Caco-2 (cell line): ENCODE data around the gene VILL. TPM values are rescaled to one million over a fixed set of nuclear protein-coding genes. Genes with fewer than 3 reads are reported as not detected.

Experiments
- BruUV-seq: library from RNA; stranded (reverse); fragments of 400-500 nt; replicated peaks from 2 replicates; lab custom pipeline; 2021; lab: Mats Ljungman, UMichigan
- CTCF ChIA-PET: fragments of 300-600 bp; sonication (Branson Sonifier 250); formaldehyde crosslinking; loops from one replicate; lab custom pipeline; 2022; ENCODE audit warnings: antibody characterized with exemption; lab: Charles Lee
- POLR2A ChIA-PET: fragments of 300-600 bp; sonication (Branson Sonifier 250); formaldehyde crosslinking; loops from one replicate; lab custom pipeline; 2022; ENCODE audit warnings: antibody characterized with exemption; lab: Charles Lee
- DNase-seq, 2 experiments: peaks; one replicate each; pipeline versions ENCODE4 v3.0.0 to v3.0.0-alpha.2; 2020 to 2022
- H3K27me3 ChIP-seq: replicated peaks from 2 replicates; pipeline ENCODE4 v1.6.0; 2011; ENCODE audit warnings: low read length; ENCODE audit not compliant: control insufficient read depth, insufficient read depth
- H3K36me3 ChIP-seq: 2 replicates; pipeline ENCODE4 v1.5.1; 2011; ENCODE audit warnings: low read length; ENCODE audit not compliant: control insufficient read depth, insufficient read depth
- H3K4me1 ChIP-seq: fragments of 250-450 bp; sonication (Bioruptor Pico); 2 replicates; pipeline ENCODE4 v1.5.1; 2020; ENCODE audit warnings: mild to moderate bottlenecking
- H3K4me3 ChIP-seq: 2 replicates; pipeline ENCODE4 v1.5.1; 2011; ENCODE audit warnings: low read depth, mild to moderate bottlenecking, control low read depth, low read length
- H3K9me3 ChIP-seq: fragments of 250-450 bp; sonication (Bioruptor Pico); 2 replicates; pipeline ENCODE4 v1.5.1; 2020; ENCODE audit warnings: mild to moderate bottlenecking, moderate library complexity
- H3K27ac Mint-ChIP-seq: one replicate; pipeline ENCODE4 v1.8.0; 2022; ENCODE audit warnings: mixed read lengths; ENCODE audit not compliant: unreplicated experiment
- H3K27me3 Mint-ChIP-seq: one replicate; pipeline ENCODE4 v1.8.0; 2022; ENCODE audit warnings: mixed read lengths; ENCODE audit not compliant: insufficient read depth, unreplicated experiment
- H3K36me3 Mint-ChIP-seq: one replicate; pipeline ENCODE4 v1.8.0; 2022; ENCODE audit warnings: mild to moderate bottlenecking, mixed read lengths; ENCODE audit not compliant: insufficient read depth, unreplicated experiment
- H3K4me1 Mint-ChIP-seq: one replicate; pipeline ENCODE4 v1.8.0; 2022; ENCODE audit warnings: low read depth, mixed read lengths; ENCODE audit not compliant: unreplicated experiment
- H3K4me3 Mint-ChIP-seq: one replicate; pipeline ENCODE4 v1.8.0; 2022; ENCODE audit warnings: mild to moderate bottlenecking, moderate library complexity, mixed read lengths; ENCODE audit not compliant: unreplicated experiment
- H3K9me3 Mint-ChIP-seq: one replicate; pipeline ENCODE4 v1.8.0; 2022; ENCODE audit warnings: mixed read lengths; ENCODE audit not compliant: unreplicated experiment
- CTCF ChIP-seq, 2 experiments: fragments of 200-600 bp in 1 of 2; IDR thresholded peaks; 1 replicate in 1 of 2; 2 replicates in 1 of 2; pipeline versions ENCODE4 v1.5.1 to v1.8.0; 2011 to 2022; ENCODE audit warnings: antibody characterized with exemption in 1 of 2, control low read depth in 1 of 2, inconsistent platforms in 1 of 2, low read depth in 1 of 2, low read length in 1 of 2, mild to moderate bottlenecking in 1 of 2, moderate library complexity in 1 of 2; ENCODE audit not compliant: insufficient read depth in 1 of 2, severe bottlenecking in 1 of 2, unreplicated experiment in 1 of 2
- intact Hi-C: fragments of 100-400 bp; cut with micrococcal nuclease; formaldehyde crosslinking; loops from one replicate; pipeline ENCODE4 v1.10.0; 2022; ENCODE audit not compliant: unreplicated experiment
- total RNA-seq: library from RNA; stranded (reverse); gene quantifications from 2 replicates; pipeline ENCODE4 v1.2.3, GENCODE V29; 2022

Gene VILL
- total RNA-seq, 1 experiment from 2014 or later = 11.7 TPM

GRCh38 chr3:38016410-38016809, 25.8 kb downstream of the VILL start:
- no peaks in the 10 kb centered on the region for H3K4me1 Mint-ChIP-seq
- Histone ChIP-seq H3K4me3 (no peak overlapping the region), H3K4me1 (peaks cover 7% of the 10 kb centered on the region; the same call in 1 of the 2 replicates), H3K27me3 (no peaks in the 10 kb centered on the region), H3K9me3 (no peaks in the 10 kb centered on the region), H3K36me3 (peaks cover 5% of the 10 kb centered on the region)
- CTCF ChIA-PET = no interaction called here
- H3K9me3 Mint-ChIP-seq = no peaks in the 10 kb centered on the region
- BruUV-seq = no TSS peak
- TF ChIP-seq CTCF (IDR thresholded peaks at IDR 0.05; ENCODE audit: insufficient read depth in 1 of 2, low read depth in 1 of 2, low read length in 1 of 2, severe bottlenecking in 1 of 2, unreplicated experiment in 1 of 2) = no peak
- POLR2A ChIA-PET = no interaction called here
- intact Hi-C loops = no loop called here
- no peaks in the 10 kb centered on the region for H3K36me3 Mint-ChIP-seq
- DNase-seq = no peak
- no peak overlapping the region for H3K27ac Mint-ChIP-seq
- H3K27me3 Mint-ChIP-seq = no peaks in the 10 kb centered on the region
- no peak overlapping the region for H3K4me3 Mint-ChIP-seq

- Mint-ChIP-seq H3K27ac (no peak overlapping the region), H3K27me3 (no peaks in the 10 kb centered on the region), H3K4me1 (no peaks in the 10 kb centered on the region), H3K9me3 (no peaks in the 10 kb centered on the region), H3K4me3 (no peak overlapping the region), H3K36me3 (no peaks in the 10 kb centered on the region)
- H3K4me3 ChIP-seq = no peak overlapping the region
- no peaks in the 10 kb centered on the region for H3K27me3 ChIP-seq
- peaks cover 5% of the 10 kb centered on the region for H3K36me3 ChIP-seq
- no peaks in the 10 kb centered on the region for H3K9me3 ChIP-seq
- 0 out of 2 replicates have a peak, but pooled peaks cover 2% of the 10 kb centered on the region for H3K4me1 ChIP-seq
- POLR2A ChIA-PET = no interaction called here
- no peak for TF ChIP-seq CTCF (IDR thresholded peaks at IDR 0.05; ENCODE audit: insufficient read depth in 1 of 2, low read depth in 1 of 2, low read length in 1 of 2, severe bottlenecking in 1 of 2, unreplicated experiment in 1 of 2)
- CTCF ChIA-PET = no interaction called here
- no peak for DNase-seq
- BruUV-seq = no TSS peak
- intact Hi-C loops = no loop called here
Observed at GRCh38 chr3:38016847-38017444, 26.4 kb downstream of the VILL start.

GRCh38 chr3:38017445-38018295, 27.1 kb downstream of the VILL start:
- H3K9me3 ChIP-seq = no peaks in the 10 kb centered on the region
- no peak for TF ChIP-seq CTCF (IDR thresholded peaks at IDR 0.05; ENCODE audit: insufficient read depth in 1 of 2, low read depth in 1 of 2, low read length in 1 of 2, severe bottlenecking in 1 of 2, unreplicated experiment in 1 of 2)
- intact Hi-C loops = no loop called here
- no peak overlapping the region for H3K27ac Mint-ChIP-seq
- H3K4me1 ChIP-seq = no peaks in the 10 kb centered on the region
- POLR2A ChIA-PET = no interaction called here
- no peak for DNase-seq
- no peaks in the 10 kb centered on the region for H3K9me3 Mint-ChIP-seq
- H3K27me3 Mint-ChIP-seq = no peaks in the 10 kb centered on the region
- no peaks in the 10 kb centered on the region for H3K27me3 ChIP-seq
- H3K36me3 Mint-ChIP-seq = no peaks in the 10 kb centered on the region
- CTCF ChIA-PET = no interaction called here
- no TSS peak for BruUV-seq
- peaks cover 5% of the 10 kb centered on the region for H3K36me3 ChIP-seq
- H3K4me3 Mint-ChIP-seq = no peak overlapping the region
- H3K4me3 ChIP-seq = no peak overlapping the region
- no peaks in the 10 kb centered on the region for H3K4me1 Mint-ChIP-seq
